ENCODE data around the gene TRMT1L. TPM values are rescaled to one million over a fixed set of nuclear protein-coding genes. Genes with fewer than 3 reads are reported as not detected.

TRMT1L gene
- total and polyA plus RNA-seq, 10 of the 15 experiments (the other 5 are each of a cell fraction or from before 2014, with no cell fraction given) = 3.5 to 35.2 (median 16.9) TPM

DNA sequence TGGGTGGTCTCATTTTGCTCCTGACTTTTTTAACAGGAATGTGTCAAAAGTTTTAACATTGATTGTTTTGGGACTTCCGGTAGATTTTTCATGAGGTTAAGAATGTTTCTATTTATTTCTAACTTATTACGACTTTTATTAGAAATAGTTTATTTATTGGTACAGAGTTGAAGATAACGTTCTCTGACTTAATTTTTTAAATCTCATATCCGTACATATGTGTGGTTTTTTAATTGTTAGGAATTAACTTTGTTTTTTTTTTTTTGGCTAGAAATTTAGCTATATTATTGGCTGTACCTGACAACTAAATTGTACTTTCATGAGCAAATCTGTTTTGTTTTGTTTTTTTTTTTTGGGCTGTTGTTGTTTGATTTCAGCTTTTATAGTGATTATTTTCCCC lies 79.4 kb downstream of the TRMT1L start:
- in situ Hi-C loops (cut with MboI) = no loop called here
- peaks cover 2% of the 10 kb centered on the region for H3K79me2 ChIP-seq (ENCODE audit: control insufficient read depth, insufficient read depth, low read length)
- no peaks in the 10 kb centered on the region for H3K27me3 ChIP-seq (replicated peaks in 1 of 2; ENCODE audit: control insufficient read depth in 2 of 2, insufficient read depth in 2 of 2, low read length in 1 of 2)
- WGBS (ENCODE audit: insufficient coverage, insufficient replicate concordance, low lambda C conversion rate, missing lambda C conversion rate) = 98% methylated on average over 4 of the region's 4 CpGs
- H3K9me3 ChIP-seq (replicated peaks; ENCODE audit: control insufficient read depth, insufficient read depth, low read length) = no peaks in the 10 kb centered on the region; the same call in 1 of the 3 replicates
- no peak for FAIRE-seq
- ChIA-PET CTCF (interaction anchor here (0.7 to 1.5 kb wide), 2 partner anchors 16 to 170 kb away, joined by 4 read pairs; no protein-coding TSS in a partner anchor), RAD21 (ENCODE audit: unreplicated experiment) (no interaction called here), SMC1A (ENCODE audit: uncharacterized antibody, unreplicated experiment) (interaction anchor here (0.7 to 0.8 kb wide), 2 partner anchors 15 to 30 kb away, joined by 3 to 4 read pairs; no protein-coding TSS in a partner anchor), POLR2A (no interaction called here)
- no peaks in the 10 kb centered on the region for H3K4me1 ChIP-seq (ENCODE audit: control insufficient read depth, insufficient read depth, low read length)
- no peak overlapping the region for H3K4me2 ChIP-seq (ENCODE audit: control insufficient read depth, insufficient read depth)
- H4K20me1 ChIP-seq (ENCODE audit: control insufficient read depth, insufficient read depth) = no peaks in the 10 kb centered on the region
- DNase-seq (ENCODE audit: low read depth, low spot score) = no peak
- H3K4me3 ChIP-seq = no peak overlapping the region
- H3K9ac ChIP-seq (ENCODE audit: control insufficient read depth, insufficient read depth, low read length) = no peak overlapping the region
- no peak for ATAC-seq
- BruUV-seq (replicated peaks) = no TSS peak
- H3K36me3 ChIP-seq (ENCODE audit: control insufficient read depth in 2 of 2, insufficient read depth in 2 of 2, low read length in 1 of 2) = no peaks in the 10 kb centered on the region
- H2AFZ ChIP-seq (ENCODE audit: control insufficient read depth, low read depth, low read length) = no peak overlapping the region
- intact Hi-C loops (cut with micrococcal nuclease; ENCODE audit: unreplicated experiment) = no loop called here
- no peak overlapping the region for H3K27ac ChIP-seq (ENCODE audit: control insufficient read depth, insufficient read depth)
- no peak for TF ChIP-seq RFX5 (IDR thresholded peaks at IDR 0.05; ENCODE audit: low read depth, low read length)
- TF ChIP-seq RB1 (IDR thresholded peaks at IDR 0.05; ENCODE audit: borderline replicate concordance) = no peak
- TF ChIP-seq, protein P1, sequence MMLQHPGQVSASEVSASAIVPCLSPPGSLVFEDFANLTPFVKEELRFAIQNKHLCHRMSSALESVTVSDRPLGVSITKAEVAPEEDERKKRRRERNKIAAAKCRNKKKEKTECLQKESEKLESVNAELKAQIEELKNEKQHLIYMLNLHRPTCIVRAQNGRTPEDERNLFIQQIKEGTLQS (IDR thresholded peaks at IDR 0.05; ENCODE audit: borderline replicate concordance, extremely low read depth, low read depth, low read length) = no peak
- no peak for TF ChIP-seq NFXL1 (IDR thresholded peaks at IDR 0.05; ENCODE audit: borderline replicate concordance)
- no peak for TF ChIP-seq HCFC1 (IDR thresholded peaks at IDR 0.05; ENCODE audit: low read length)
- no peak for TF ChIP-seq ZNF384 (IDR thresholded peaks at IDR 0.05; ENCODE audit: borderline replicate concordance, low read depth, low read length)
- no peak for TF ChIP-seq SP1 (IDR thresholded peaks at IDR 0.05; ENCODE audit: low read depth, low read length)
- no peak for TF ChIP-seq RCOR1 (conservative IDR thresholded peaks at IDR 0.05; ENCODE audit: low read depth, low read length)
- TF ChIP-seq, protein P2, sequence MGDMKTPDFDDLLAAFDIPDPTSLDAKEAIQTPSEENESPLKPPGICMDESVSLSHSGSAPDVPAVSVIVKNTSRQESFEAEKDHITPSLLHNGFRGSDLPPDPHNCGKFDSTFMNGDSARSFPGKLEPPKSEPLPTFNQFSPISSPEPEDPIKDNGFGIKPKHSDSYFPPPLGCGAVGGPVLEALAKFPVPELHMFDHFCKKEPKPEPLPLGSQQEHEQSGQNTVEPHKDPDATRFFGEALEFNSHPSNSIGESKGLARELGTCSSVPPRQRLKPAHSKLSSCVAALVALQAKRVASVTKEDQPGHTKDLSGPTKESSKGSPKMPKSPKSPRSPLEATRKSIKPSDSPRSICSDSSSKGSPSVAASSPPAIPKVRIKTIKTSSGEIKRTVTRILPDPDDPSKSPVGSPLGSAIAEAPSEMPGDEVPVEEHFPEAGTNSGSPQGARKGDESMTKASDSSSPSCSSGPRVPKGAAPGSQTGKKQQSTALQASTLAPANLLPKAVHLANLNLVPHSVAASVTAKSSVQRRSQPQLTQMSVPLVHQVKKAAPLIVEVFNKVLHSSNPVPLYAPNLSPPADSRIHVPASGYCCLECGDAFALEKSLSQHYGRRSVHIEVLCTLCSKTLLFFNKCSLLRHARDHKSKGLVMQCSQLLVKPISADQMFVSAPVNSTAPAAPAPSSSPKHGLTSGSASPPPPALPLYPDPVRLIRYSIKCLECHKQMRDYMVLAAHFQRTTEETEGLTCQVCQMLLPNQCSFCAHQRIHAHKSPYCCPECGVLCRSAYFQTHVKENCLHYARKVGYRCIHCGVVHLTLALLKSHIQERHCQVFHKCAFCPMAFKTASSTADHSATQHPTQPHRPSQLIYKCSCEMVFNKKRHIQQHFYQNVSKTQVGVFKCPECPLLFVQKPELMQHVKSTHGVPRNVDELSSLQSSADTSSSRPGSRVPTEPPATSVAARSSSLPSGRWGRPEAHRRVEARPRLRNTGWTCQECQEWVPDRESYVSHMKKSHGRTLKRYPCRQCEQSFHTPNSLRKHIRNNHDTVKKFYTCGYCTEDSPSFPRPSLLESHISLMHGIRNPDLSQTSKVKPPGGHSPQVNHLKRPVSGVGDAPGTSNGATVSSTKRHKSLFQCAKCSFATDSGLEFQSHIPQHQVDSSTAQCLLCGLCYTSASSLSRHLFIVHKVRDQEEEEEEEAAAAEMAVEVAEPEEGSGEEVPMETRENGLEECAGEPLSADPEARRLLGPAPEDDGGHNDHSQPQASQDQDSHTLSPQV (IDR thresholded peaks at IDR 0.05) = no peak
- TF ChIP-seq, protein P3, sequence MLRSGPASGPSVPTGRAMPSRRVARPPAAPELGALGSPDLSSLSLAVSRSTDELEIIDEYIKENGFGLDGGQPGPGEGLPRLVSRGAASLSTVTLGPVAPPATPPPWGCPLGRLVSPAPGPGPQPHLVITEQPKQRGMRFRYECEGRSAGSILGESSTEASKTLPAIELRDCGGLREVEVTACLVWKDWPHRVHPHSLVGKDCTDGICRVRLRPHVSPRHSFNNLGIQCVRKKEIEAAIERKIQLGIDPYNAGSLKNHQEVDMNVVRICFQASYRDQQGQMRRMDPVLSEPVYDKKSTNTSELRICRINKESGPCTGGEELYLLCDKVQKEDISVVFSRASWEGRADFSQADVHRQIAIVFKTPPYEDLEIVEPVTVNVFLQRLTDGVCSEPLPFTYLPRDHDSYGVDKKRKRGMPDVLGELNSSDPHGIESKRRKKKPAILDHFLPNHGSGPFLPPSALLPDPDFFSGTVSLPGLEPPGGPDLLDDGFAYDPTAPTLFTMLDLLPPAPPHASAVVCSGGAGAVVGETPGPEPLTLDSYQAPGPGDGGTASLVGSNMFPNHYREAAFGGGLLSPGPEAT (IDR thresholded peaks at IDR 0.05; ENCODE audit: low read depth) = no peak
- TF ChIP-seq, protein P4, sequence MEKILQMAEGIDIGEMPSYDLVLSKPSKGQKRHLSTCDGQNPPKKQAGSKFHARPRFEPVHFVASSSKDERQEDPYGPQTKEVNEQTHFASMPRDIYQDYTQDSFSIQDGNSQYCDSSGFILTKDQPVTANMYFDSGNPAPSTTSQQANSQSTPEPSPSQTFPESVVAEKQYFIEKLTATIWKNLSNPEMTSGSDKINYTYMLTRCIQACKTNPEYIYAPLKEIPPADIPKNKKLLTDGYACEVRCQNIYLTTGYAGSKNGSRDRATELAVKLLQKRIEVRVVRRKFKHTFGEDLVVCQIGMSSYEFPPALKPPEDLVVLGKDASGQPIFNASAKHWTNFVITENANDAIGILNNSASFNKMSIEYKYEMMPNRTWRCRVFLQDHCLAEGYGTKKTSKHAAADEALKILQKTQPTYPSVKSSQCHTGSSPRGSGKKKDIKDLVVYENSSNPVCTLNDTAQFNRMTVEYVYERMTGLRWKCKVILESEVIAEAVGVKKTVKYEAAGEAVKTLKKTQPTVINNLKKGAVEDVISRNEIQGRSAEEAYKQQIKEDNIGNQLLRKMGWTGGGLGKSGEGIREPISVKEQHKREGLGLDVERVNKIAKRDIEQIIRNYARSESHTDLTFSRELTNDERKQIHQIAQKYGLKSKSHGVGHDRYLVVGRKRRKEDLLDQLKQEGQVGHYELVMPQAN (conservative IDR thresholded peaks at IDR 0.05) = no peak
- TF ChIP-seq, protein P5, sequence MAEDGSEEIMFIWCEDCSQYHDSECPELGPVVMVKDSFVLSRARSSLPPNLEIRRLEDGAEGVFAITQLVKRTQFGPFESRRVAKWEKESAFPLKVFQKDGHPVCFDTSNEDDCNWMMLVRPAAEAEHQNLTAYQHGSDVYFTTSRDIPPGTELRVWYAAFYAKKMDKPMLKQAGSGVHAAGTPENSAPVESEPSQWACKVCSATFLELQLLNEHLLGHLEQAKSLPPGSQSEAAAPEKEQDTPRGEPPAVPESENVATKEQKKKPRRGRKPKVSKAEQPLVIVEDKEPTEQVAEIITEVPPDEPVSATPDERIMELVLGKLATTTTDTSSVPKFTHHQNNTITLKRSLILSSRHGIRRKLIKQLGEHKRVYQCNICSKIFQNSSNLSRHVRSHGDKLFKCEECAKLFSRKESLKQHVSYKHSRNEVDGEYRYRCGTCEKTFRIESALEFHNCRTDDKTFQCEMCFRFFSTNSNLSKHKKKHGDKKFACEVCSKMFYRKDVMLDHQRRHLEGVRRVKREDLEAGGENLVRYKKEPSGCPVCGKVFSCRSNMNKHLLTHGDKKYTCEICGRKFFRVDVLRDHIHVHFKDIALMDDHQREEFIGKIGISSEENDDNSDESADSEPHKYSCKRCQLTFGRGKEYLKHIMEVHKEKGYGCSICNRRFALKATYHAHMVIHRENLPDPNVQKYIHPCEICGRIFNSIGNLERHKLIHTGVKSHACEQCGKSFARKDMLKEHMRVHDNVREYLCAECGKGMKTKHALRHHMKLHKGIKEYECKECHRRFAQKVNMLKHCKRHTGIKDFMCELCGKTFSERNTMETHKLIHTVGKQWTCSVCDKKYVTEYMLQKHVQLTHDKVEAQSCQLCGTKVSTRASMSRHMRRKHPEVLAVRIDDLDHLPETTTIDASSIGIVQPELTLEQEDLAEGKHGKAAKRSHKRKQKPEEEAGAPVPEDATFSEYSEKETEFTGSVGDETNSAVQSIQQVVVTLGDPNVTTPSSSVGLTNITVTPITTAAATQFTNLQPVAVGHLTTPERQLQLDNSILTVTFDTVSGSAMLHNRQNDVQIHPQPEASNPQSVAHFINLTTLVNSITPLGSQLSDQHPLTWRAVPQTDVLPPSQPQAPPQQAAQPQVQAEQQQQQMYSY (CRISPR knock-in tag; IDR thresholded peaks at IDR 0.05) = no peak
